Loucy (cell line): Measurements from ENCODE around the gene AMPD3.

ENCODE experiments used
- CTCF ChIP-seq: fragments of 200-600 bp; sonication (generic); conservative IDR thresholded peaks from 2 replicates; pipeline ENCODE4 v1.5.1; 2014; ENCODE audit warnings: mild to moderate bottlenecking, antibody characterized with exemption, low read length
- EZH2phosphoT487 ChIP-seq: fragments of 200-600 bp; IDR thresholded peaks from 2 replicates; pipeline ENCODE4 v1.6.1; 2018; ENCODE audit warnings: antibody characterized with exemption, mild to moderate bottlenecking, moderate library complexity, borderline replicate concordance

- TF ChIP-seq CTCF (no peak), EZH2phosphoT487 (no peak)
Measured at GRCh38 chr11:10514709-10515108, 59.6 kb downstream of the AMPD3 start.
